HepG2 (cell line): ENCODE data around the gene ANTKMT. TPM values are rescaled to one million over a fixed set of nuclear protein-coding genes. Genes with fewer than 3 reads are reported as not detected.

Experiments
- DBP ChIP-seq: sonication (generic); formaldehyde crosslinking; IDR thresholded peaks from 2 replicates; pipeline ENCODE4 v1.4.0; 2020; ENCODE audit warnings: missing genetic modification reagents; ENCODE audit errors: not compliant biosample characterization
- FIP1L1 ChIP-seq: fragments of 200-400 bp; formaldehyde crosslinking; IDR thresholded peaks from 2 replicates; pipeline ENCODE4 v1.6.1; 2018; ENCODE audit warnings: low read depth, mild to moderate bottlenecking, low read length, moderate library complexity, borderline replicate concordance; ENCODE audit not compliant: insufficient read depth
- GATAD1 ChIP-seq: IDR thresholded peaks from 2 replicates; pipeline ENCODE4 v1.6.1; 2016; ENCODE audit warnings: missing genetic modification reagents, missing compliant biosample characterization
- GLMP ChIP-seq: sonication (generic); formaldehyde crosslinking; IDR thresholded peaks from 2 replicates; pipeline ENCODE4 v1.9.0; 2021; ENCODE audit warnings: missing genetic modification reagents, mild to moderate bottlenecking, borderline replicate concordance
- HOXA3 ChIP-seq: sonication (generic); formaldehyde crosslinking; IDR thresholded peaks from 2 replicates; pipeline ENCODE4 v1.5.0; 2020; ENCODE audit warnings: missing genetic modification reagents
- KAT8 ChIP-seq: IDR thresholded peaks from 2 replicates; pipeline ENCODE4 v1.6.1; 2016; ENCODE audit warnings: missing genetic modification reagents, missing compliant biosample characterization
- NCOR1 ChIP-seq: fragments of 200-600 bp; sonication (generic); IDR thresholded peaks from 2 replicates; pipeline ENCODE4 v1.7.0; 2017; ENCODE audit warnings: antibody characterized with exemption, low read length, borderline replicate concordance
- NR1H2 ChIP-seq: sonication (generic); formaldehyde crosslinking; IDR thresholded peaks from 2 replicates; pipeline ENCODE4 v1.8.1; 2022; ENCODE audit warnings: low read depth, missing genetic modification reagents, borderline replicate concordance
- RXRB ChIP-seq: IDR thresholded peaks from 2 replicates; pipeline ENCODE4 v1.6.1; 2016; ENCODE audit warnings: borderline replicate concordance, missing genetic modification reagents, missing compliant biosample characterization
- SAP130 ChIP-seq: IDR thresholded peaks from 2 replicates; pipeline ENCODE4 v1.6.1; 2016; ENCODE audit warnings: low read depth
- SATB2 ChIP-seq: sonication (generic); formaldehyde crosslinking; IDR thresholded peaks from 2 replicates; pipeline ENCODE4 v1.5.0; 2020; ENCODE audit warnings: missing genetic modification reagents
- ZNF180 ChIP-seq: sonication (generic); formaldehyde crosslinking; IDR thresholded peaks from 2 replicates; pipeline ENCODE4 v1.4.0; 2020; ENCODE audit warnings: low read depth, missing genetic modification reagents, borderline replicate concordance
- ZNF512 ChIP-seq: sonication (generic); formaldehyde crosslinking; IDR thresholded peaks from 2 replicates; pipeline ENCODE4 v1.4.0; 2020; ENCODE audit warnings: mild to moderate bottlenecking, missing genetic modification reagents
- ZNF580 ChIP-seq: IDR thresholded peaks from 2 replicates; pipeline ENCODE4 v1.6.1; 2016; ENCODE audit warnings: low read depth, borderline replicate concordance
- ZNF761 ChIP-seq: sonication (generic); formaldehyde crosslinking; conservative IDR thresholded peaks from 2 replicates; pipeline ENCODE4 v1.4.0; 2020; ENCODE audit warnings: mild to moderate bottlenecking, missing genetic modification reagents
- ZNF83 ChIP-seq: sonication (generic); formaldehyde crosslinking; IDR thresholded peaks from 2 replicates; pipeline ENCODE4 v1.4.0; 2020; ENCODE audit warnings: missing genetic modification reagents, mild to moderate bottlenecking, borderline replicate concordance
- ZZZ3 ChIP-seq: sonication (generic); formaldehyde crosslinking; IDR thresholded peaks from 2 replicates; pipeline ENCODE4 v1.4.0; 2020; ENCODE audit warnings: missing genetic modification reagents, mild to moderate bottlenecking, borderline replicate concordance
- polyA plus RNA-seq, 8 experiments: library from polyadenylated mRNA; depleted of rRNA in 3 of 8; stranded (reverse) in 7 of 8; unstranded in 1 of 8; fragments of >200 nt; fragmentation: Illumina TruSeq in 4 of 8; extraction: Trizol in 4 of 8; gene quantifications; 2 replicates each; pipeline versions ENCODE4 v1.2.1 to v1.2.3, GENCODE V29; 2011 to 2016; ENCODE audit warnings: low read depth in 4 of 8, missing spikeins in 1 of 8, mixed read lengths in 1 of 8; ENCODE audit not compliant: insufficient read depth in 1 of 8
- total RNA-seq, 5 experiments: library from RNA; depleted of rRNA; stranded (reverse); fragments of >200 nt; fragmentation: Illumina TruSeq; extraction: Trizol; gene quantifications; 2 replicates each; pipeline ENCODE4 v1.2.3, GENCODE V29; 2016; ENCODE audit warnings: low read depth in 1 of 5
- TF ChIP-seq, protein P1 (sequence below): sonication (generic); formaldehyde crosslinking; IDR thresholded peaks from 2 replicates; pipeline ENCODE4 v1.4.0; 2020; ENCODE audit warnings: missing genetic modification reagents
- TF ChIP-seq, protein P2 (sequence below): fragments of 450-650 bp; IDR thresholded peaks from 2 replicates; pipeline ENCODE4 v1.6.1; 2017; ENCODE audit warnings: mild to moderate bottlenecking

ANTKMT gene
- total and polyA plus RNA-seq, 2 of the 13 experiments (the other 11 are each of a cell fraction or from before 2014, with no cell fraction given) = 7.5 to 47.8 TPM

GRCh38 chr16:679814-680624 lies 40.9 kb upstream of the ANTKMT start, which contains the start of gene STUB1 (continued):
- TF ChIP-seq NR1H2 (no peak), DBP (CRISPR knock-in tag) (no peak), ZNF180 (no peak), RXRB (no peak), ZNF580 (no peak), KAT8 (no peak), ZNF512 (CRISPR knock-in tag) (no peak), GLMP (CRISPR knock-in tag) (no peak), ZNF761 (CRISPR knock-in tag) (no peak), ZNF83 (CRISPR knock-in tag) (peak; percentile 37; the same call in 1 of the 2 replicates), SATB2 (no peak), SAP130 (CRISPR knock-in tag) (peak; percentile 55; the same call in 1 of the 2 replicates), FIP1L1 (no peak), NCOR1 (no peak), HOXA3 (CRISPR knock-in tag) (peak; percentile 39; the same call in 1 of the 2 replicates), ZZZ3 (CRISPR knock-in tag) (no peak), GATAD1 (peak; percentile 45)
- TF ChIP-seq, protein P1, sequence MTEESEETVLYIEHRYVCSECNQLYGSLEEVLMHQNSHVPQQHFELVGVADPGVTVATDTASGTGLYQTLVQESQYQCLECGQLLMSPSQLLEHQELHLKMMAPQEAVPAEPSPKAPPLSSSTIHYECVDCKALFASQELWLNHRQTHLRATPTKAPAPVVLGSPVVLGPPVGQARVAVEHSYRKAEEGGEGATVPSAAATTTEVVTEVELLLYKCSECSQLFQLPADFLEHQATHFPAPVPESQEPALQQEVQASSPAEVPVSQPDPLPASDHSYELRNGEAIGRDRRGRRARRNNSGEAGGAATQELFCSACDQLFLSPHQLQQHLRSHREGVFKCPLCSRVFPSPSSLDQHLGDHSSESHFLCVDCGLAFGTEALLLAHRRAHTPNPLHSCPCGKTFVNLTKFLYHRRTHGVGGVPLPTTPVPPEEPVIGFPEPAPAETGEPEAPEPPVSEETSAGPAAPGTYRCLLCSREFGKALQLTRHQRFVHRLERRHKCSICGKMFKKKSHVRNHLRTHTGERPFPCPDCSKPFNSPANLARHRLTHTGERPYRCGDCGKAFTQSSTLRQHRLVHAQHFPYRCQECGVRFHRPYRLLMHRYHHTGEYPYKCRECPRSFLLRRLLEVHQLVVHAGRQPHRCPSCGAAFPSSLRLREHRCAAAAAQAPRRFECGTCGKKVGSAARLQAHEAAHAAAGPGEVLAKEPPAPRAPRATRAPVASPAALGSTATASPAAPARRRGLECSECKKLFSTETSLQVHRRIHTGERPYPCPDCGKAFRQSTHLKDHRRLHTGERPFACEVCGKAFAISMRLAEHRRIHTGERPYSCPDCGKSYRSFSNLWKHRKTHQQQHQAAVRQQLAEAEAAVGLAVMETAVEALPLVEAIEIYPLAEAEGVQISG (CRISPR knock-in tag) = peak; percentile 85
- TF ChIP-seq, protein P2, sequence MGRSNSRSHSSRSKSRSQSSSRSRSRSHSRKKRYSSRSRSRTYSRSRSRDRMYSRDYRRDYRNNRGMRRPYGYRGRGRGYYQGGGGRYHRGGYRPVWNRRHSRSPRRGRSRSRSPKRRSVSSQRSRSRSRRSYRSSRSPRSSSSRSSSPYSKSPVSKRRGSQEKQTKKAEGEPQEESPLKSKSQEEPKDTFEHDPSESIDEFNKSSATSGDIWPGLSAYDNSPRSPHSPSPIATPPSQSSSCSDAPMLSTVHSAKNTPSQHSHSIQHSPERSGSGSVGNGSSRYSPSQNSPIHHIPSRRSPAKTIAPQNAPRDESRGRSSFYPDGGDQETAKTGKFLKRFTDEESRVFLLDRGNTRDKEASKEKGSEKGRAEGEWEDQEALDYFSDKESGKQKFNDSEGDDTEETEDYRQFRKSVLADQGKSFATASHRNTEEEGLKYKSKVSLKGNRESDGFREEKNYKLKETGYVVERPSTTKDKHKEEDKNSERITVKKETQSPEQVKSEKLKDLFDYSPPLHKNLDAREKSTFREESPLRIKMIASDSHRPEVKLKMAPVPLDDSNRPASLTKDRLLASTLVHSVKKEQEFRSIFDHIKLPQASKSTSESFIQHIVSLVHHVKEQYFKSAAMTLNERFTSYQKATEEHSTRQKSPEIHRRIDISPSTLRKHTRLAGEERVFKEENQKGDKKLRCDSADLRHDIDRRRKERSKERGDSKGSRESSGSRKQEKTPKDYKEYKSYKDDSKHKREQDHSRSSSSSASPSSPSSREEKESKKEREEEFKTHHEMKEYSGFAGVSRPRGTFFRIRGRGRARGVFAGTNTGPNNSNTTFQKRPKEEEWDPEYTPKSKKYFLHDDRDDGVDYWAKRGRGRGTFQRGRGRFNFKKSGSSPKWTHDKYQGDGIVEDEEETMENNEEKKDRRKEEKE = no peak
